Keratinocyte (primary cell): ENCODE data around the gene DPF3.

Source experiments
- EZH2 ChIP-seq: IDR thresholded peaks from one replicate; pipeline ENCODE4 v1.6.1; 2012; ENCODE audit warnings: inconsistent platforms, mild to moderate bottlenecking, low read length, moderate library complexity
- TF ChIP-seq, protein P1 (sequence below), 3 experiments: IDR thresholded peaks in 1 of 3; conservative IDR thresholded peaks in 1 of 3; optimal IDR thresholded peaks in 1 of 3; 2 replicates in 2 of 3; 3 replicates in 1 of 3; pipeline versions ENCODE3 to v1.5.1; 2011; ENCODE audit warnings: low read length in 3 of 3, mild to moderate bottlenecking in 3 of 3, moderate library complexity in 2 of 3, control low read depth in 1 of 3, inconsistent platforms in 1 of 3; ENCODE audit not compliant: insufficient read depth in 2 of 3; ENCODE audit errors: extremely low read depth in 1 of 3

DNA sequence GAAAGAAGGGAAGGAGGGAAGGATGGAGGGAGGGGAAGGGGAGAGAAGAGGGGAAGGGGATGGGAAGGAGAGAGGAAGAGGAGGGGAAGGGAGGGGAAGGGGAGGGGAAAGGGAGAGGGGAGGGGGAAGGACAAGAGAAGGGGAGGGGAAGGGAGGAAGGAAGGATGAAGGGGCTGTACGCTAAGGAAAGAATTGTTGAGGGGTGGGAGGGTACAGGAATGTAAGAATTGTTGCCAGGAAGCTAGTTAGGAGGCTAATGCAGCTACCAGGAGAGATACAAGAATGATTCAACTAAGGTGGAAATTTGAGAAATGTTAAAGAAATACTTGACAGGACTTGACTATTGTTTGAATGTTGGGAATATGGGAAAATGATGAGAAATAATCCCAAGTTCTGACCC lies 261.2 kb downstream of the DPF3 start:
- TF ChIP-seq, protein P1, sequence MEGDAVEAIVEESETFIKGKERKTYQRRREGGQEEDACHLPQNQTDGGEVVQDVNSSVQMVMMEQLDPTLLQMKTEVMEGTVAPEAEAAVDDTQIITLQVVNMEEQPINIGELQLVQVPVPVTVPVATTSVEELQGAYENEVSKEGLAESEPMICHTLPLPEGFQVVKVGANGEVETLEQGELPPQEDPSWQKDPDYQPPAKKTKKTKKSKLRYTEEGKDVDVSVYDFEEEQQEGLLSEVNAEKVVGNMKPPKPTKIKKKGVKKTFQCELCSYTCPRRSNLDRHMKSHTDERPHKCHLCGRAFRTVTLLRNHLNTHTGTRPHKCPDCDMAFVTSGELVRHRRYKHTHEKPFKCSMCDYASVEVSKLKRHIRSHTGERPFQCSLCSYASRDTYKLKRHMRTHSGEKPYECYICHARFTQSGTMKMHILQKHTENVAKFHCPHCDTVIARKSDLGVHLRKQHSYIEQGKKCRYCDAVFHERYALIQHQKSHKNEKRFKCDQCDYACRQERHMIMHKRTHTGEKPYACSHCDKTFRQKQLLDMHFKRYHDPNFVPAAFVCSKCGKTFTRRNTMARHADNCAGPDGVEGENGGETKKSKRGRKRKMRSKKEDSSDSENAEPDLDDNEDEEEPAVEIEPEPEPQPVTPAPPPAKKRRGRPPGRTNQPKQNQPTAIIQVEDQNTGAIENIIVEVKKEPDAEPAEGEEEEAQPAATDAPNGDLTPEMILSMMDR (optimal IDR thresholded peaks at IDR 0.05 in 1 of 3, IDR thresholded peaks at IDR 0.05 in 1 of 3, conservative IDR thresholded peaks at IDR 0.05 in 1 of 3; ENCODE audit: extremely low read depth in 1 of 3, insufficient read depth in 2 of 3, low read length in 3 of 3), result no peak
- TF ChIP-seq EZH2, result no peak
